NCI-H748 (cell line): ENCODE results near the gene BICRAL.
A peak's percentile ranks its signal among the peaks of the same experiment; 100 is the strongest.
"Not testable (repeated sequence)": the region's sequence is repeated elsewhere in the genome, so short reads cannot be mapped to it uniquely, and the experiment has no call there.

ENCODE experiments used
- DNase-seq: peaks from one replicate; lab custom pipeline; 2025; ENCODE audit not compliant: unreplicated experiment; lab: John Stamatoyannopoulos, UW

Gene BICRAL, protein sequence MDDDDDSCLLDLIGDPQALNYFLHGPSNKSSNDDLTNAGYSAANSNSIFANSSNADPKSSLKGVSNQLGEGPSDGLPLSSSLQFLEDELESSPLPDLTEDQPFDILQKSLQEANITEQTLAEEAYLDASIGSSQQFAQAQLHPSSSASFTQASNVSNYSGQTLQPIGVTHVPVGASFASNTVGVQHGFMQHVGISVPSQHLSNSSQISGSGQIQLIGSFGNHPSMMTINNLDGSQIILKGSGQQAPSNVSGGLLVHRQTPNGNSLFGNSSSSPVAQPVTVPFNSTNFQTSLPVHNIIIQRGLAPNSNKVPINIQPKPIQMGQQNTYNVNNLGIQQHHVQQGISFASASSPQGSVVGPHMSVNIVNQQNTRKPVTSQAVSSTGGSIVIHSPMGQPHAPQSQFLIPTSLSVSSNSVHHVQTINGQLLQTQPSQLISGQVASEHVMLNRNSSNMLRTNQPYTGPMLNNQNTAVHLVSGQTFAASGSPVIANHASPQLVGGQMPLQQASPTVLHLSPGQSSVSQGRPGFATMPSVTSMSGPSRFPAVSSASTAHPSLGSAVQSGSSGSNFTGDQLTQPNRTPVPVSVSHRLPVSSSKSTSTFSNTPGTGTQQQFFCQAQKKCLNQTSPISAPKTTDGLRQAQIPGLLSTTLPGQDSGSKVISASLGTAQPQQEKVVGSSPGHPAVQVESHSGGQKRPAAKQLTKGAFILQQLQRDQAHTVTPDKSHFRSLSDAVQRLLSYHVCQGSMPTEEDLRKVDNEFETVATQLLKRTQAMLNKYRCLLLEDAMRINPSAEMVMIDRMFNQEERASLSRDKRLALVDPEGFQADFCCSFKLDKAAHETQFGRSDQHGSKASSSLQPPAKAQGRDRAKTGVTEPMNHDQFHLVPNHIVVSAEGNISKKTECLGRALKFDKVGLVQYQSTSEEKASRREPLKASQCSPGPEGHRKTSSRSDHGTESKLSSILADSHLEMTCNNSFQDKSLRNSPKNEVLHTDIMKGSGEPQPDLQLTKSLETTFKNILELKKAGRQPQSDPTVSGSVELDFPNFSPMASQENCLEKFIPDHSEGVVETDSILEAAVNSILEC

DNA sequence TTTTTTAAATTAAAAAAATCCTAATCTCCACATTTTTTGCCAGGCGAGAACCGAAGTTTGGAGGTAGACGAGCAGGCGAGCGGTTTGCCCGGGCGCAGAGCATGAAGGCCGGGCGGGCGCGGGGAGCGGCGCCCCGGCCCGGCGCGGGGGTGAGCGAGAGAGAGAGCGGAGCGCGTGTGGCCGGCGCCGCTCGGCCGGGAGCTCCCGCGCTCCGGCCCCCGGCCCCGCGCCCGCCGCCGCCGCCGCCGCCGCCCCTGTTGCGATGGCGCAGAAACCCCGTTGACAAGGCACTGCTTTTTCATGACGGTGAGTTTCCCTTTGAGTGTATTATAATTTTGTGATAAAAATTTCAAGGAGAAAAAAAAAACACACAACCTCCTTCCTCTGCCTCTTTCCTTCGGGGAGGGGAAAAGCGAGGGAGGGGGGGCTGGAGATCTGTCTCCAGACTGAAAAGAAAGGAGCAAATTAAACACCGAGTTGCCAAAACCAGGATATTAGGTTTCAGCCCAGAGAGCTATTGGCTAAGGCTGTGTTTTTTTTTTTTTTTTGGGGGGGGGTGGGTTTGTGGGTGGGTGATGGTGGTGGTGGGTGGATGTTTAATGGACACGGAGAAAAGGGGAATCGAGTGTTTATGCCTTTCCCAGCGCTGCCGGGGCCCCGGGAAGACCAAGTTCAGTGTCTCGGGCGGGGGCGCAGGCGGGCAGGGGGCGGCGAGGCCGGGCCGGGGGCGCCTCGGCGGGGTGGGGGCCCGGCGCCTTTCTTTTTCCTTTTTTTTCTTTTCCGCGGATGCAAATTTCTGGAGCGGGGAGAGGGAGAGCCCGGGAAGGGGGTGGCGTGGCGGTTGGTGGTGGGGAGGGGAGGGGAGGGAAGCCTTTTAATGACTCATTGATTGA lies at the start of gene BICRAL:
TSS of gene BICRAL (plus strand) at position 257 of the 893 bp plus-strand sequence. CDS start 39,971 bp downstream, outside the sequence.
- peak; percentile 91 for DNase-seq

DNA sequence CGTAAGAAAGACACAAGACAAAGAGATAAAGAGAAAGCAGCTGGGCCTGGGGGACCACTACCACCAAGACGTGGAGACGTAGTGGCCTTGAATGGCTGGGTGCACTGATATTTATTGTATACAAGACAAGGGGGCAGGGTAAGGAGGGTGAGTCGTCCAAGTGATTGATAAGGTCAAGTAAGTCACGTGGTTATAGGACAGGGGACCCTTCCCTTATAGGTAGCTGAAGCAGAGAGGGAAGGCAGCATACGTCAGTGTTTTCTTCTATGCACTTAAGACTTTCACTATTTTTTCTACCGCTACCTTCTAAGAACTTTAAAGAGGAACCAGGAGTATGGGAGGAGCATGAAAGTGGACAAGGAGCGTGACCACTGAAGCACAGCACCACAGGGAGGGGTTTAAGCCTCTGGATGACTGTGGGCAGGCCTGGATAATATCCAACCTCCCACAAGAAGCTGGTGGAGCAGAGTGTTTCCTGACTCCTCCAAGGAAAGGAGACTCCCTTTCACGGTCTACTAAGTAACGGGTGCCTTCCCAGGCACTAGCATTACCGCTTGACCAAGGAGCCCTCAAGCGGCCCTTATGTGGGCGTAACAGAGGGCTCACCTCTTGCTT lies 47.9 kb upstream of the BICRAL start:
- DNase-seq: not testable (repeated sequence)

DNA sequence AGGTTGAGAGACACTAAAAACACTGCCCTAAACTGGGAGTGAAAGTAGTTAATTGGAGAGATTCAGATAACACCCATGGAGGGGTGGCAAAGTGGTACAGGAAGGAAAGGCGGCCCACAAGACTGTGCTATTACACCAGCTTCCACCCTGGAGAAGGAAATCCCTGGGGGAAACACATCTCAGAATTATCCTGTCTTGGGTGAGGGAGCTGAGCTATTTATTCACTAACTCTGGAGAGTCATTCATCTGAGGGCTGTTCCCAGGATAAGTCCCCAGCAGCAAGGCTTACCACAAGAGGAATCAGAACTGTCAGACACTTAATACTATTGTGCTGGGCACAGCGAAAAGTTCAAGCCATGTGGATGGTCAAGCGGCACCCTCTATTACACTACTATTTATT lies 45.9 kb upstream of the BICRAL start:
- no peak for DNase-seq

DNA sequence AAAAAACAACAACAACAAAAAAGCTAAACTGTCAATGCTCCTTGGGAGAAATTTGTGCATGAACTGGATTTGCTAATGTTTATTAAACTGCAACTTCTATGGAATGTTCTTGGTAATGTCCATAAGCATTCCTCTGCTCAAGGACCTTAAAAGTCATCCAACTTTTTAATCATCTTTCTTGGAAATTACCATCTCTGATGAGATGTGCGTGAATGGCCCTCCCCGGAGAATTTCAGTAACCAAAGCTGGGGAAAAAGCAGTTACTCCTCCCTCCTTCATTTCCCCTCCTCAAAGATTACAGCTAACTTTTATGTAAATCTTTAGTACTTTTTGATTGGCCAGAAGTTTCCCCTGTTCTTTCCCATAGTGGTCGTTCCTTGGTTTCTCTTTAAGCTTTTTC lies 41.1 kb upstream of the BICRAL start:
- DNase-seq: no peak

DNA sequence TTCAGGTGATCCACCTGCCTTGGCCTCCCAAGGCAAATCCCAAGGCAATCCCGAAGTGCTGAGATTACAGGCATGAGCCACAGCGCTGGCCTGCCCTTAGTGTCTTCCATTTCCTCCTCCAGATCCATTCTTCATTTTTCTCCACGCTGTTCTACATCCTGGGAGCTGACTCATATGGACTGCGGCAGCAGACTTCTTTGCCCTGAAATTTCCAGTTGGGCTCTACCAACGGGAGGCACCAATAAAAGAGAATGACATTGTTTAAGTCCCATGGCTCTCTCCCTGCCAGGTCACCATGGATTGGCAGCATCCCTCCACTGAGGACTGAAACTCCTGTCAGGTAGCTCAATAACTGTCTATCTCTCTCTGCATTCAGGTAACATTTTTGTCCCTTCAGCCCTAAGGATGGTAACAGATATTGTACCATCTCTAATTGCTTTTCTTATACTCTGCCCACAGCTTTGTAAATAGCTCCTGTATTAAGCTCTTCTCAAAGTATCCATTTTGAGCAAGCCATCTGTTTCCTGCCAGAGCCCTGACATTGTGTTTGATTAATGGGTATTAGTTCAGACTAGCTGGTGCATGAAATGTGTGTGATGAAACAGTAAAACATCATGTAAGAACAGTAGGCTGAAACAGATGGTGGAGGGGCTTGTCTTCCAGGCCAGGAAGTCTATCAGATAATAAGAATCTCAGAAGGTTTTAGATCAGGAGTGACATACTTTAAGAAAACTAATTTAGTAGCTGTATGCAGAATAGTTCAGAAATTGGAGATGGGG lies 39.5 kb upstream of the BICRAL start:
- peak; percentile 64 for DNase-seq

DNA sequence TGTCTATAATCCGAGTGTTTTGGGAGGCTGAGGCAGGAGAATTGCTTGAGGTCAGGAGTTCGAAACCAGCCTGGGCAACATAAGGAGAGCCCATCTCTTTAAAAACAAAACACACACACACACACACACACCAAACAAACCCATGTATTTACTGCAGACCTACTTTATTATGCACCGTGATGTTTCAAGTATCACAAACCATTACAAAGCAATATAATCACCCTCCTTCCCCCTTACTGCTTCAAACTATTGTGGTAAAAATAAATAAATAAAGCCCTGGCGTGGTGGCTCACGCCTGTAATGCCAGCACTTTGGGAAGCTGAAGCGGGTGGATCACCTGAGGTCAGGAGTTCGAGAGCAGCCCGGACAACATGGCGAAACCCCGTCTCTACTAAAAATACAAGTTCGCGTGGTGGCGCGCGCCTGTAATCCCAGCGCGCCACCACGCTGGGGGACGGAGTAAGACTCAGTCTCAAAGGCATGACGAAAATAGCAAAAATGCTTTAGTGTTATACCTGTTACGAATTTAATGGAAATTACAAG lies 37.4 kb upstream of the BICRAL start:
- no peak for DNase-seq

DNA sequence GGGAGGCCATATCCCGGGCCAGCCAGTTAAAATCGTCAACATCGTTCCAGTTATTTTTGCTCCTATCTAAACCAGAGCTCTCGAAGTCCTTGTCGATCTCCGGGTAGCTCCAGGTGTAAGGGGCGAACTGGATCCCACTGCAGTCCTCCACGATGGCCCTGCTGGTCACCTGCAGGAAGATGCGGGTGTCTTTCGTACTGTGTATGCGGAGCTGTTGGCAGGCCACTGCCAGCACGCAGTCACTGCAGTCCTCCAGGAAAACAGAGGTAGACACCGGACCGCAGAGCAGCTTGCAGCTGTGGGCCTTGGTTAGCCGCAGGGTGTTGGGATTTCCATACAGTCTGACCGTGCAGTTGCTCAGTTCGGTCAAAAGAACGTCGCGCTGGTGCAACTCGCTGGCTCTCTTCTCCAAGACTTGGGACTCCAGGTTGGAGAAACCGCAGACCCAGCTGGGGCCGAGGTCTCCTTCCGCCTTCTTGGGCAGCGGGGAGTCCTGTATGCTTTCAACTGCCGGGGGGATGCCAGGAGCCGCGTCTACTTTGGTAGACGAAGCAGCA lies 36.7 kb upstream of the BICRAL start:
- peak; percentile 54 for DNase-seq

DNA sequence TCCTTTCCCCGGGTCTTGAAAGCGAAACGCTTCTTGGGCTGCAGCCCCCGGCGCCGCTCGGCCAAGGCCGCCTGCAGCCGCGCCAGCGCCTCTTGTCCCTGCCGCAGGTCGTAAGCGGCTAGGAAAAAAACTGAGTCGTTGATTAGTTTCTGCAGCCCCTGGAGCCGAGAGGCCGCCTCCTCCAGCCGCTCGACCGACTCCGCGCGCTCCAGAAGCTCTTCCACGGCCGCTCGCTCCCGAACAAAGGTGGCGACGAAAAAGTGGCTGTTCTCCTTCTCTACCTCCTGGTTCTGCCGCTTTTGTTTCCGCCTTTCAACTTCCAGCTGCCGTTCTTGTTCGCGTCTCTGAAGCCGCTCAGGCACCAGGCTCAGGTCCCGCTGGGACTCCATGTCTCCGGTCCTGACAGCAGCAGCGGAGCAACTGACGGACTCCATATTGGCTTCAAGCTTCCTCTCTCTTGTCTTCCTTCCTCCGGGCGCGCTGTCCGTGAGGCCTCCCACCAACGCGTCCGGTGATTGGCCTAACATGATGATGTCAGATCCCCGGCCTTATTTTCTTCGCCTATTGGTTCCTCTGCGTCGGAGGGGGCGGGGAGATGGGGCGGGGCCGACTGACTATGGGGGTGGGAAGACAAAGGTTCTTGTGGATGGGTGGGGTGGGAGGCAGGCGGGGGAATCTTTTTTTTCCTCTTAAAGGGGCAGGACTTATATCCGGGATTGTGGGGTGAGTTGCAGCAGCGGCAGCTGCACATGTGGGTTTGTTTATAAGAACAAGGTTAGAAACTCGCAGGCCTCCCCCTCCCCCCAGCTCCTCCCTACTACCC lies 36.0 kb upstream of the BICRAL start, which contains the start of gene TBCC:
TSS of gene TBCC (minus strand) at position 464 of the 823 bp plus-strand sequence. CDS start at position 434, 30 bp downstream.
- DNase-seq: peak; percentile 99

DNA sequence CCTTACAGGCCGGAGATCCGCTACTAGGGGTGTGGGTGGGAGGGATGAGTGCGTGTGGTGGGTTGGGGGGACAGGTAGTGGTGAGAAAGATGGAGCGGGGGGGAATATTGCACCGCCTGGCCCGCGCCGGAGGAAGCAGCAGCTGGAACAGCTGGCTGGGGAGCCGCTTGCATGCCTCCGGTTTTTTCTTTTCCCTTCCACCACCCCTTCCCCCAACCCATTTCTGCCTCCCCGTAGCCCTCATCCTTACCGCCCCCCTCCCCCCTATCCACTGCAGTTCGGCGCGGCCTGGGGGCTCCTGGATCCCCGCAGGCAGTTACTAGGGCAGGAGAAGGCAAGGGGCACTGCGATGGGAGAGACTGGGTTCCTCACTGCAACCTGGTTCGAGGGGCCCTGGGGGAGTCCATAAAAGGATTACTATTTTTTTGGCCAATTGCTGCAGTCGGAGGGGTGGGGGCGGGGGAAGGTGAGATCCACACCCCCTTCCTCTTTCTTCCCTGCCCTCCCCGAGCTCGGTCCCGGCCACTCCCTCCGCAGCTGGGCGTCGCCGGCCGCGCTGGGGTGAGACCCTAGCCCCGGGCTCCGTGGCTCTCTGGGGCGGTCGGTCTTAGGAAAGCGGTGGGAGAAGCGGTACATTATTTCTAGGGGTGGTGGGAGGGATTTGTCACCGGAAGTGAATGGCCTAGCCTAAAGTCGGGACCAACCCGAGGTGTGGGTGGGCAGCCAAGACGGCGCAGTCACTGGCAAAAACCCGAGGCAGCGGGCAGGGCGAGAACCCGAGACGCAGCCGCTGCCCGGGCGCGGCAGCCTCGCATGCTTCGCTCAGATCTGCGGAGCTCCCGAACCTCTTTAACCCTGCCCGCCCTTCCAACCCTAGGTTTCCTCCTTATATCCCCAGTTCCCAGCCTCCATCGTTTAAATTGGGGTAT lies 35.1 kb upstream of the BICRAL start:
- DNase-seq: peak; percentile 98

DNA sequence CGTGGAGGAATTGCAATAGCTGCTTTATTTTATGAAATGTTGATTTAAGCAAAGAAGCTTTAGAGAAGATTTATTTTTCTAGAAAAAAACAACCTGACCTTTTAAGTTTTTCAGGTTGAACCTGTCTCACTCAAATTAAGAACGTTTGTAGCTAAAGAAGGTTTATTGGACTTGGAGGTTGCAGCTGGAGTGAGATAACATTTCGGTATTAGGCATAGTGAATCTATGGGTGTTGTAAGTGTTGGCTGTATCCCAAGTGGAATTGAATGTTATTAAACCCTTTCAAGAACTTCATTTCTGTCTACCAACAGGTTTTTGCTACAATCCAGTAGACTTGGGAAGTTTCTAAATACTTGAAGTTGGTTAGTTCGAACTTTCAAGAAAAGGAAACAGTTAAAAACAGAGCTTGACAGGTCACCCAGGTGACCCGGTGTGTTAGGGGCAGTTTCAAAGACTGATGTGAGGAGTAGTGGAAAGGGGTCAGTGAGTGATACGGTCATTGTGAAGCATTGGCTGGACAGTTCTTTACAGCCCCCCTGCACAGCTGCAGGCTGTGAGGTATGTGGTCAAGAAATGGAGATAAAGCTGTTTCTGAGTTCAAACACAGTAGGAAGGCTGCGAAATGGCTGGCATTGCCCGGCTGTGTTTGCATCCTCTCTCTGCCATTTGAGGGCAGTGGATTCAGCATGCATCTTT lies 33.5 kb upstream of the BICRAL start:
- no peak for DNase-seq

DNA sequence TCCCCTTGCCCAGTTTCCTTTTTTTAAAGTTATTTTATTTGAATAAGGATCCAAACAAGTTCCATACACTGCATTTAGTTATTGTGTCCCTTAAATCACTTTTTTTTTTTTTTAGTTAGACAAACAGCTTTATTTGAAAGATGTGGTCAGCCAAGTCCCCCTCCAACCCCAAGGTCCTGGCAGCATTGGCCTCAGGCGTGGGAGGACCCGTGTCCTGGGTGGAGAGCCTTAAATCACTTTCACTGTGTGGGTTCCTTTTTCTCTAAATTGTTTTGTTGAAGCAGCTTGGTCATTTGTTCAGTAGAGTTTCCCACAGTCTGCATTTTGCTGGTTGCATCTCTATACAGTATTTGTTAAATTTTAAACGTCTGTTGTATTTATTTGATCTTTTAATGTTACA lies 30.8 kb upstream of the BICRAL start:
- DNase-seq: no peak

DNA sequence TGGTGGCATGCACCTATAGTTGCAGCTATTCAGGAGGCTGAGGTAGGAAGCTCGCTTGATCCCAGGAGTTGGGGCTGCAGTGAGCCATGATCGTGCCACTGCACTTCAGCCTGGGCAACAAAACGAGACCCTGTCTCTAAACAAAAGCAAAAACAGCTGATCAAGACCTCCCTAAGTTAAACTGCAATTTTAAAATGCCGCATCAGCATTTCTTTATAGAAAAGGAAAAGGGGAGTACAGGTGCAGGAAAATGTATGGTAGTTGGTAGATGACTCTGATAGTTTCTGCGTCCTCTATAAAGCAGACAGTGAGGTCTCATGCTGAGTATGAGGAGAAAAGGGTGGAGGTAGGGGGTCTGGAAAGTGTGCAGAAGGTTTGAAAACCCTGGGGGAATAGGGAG lies 27.1 kb upstream of the BICRAL start:
- no peak for DNase-seq

DNA sequence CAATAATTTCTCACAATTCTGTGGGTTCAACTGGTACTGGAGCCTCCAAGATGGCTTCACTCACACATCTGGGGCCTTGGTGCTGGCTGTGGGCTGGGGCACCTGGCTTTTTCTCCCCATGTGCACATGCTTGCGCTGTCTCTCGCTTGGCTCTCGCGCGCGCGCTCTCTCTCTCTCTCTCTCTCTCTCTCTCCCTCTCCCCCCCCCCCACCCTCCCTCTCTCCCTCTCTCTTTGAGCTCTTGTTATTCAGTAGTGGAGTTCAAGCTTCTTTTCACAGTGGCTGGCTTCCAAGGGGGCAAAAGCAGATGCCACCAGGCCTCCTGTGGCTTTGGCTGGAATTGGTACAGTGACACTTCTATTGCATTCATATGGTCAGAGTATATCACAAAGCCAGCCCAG lies 25.1 kb upstream of the BICRAL start:
- no peak for DNase-seq

DNA sequence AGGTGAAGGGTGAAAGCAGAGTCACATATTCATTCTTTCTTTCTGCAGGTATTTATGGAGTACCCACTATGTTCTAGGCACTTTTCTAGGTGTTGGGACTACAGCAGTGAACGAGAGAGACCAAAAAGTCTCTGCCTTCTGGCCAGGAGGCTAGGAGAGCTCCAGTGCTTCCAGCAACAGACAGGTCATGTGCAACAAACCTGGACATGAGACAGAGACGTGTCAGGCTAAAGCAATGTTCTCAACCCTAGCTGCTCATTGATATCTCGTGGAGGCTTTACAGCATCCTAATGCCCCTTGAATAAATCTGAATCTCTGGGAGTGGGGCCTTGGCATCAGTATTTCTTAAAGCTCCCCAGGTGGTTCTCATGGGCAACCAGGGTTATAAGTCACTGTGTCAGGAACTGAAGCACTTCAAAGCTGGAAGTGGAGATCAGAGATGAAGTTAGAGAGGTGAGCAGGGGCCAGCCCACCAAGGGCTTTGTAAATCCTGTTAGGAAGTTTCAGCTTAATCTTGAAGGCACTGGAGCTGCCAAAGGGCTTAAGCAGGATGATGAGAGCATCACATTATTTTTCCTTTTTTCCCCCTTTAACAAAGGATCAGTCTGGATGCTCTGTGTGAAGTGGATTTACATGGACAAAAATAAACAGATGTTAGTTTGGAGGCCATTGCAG lies 23.0 kb upstream of the BICRAL start:
- DNase-seq: no peak

DNA sequence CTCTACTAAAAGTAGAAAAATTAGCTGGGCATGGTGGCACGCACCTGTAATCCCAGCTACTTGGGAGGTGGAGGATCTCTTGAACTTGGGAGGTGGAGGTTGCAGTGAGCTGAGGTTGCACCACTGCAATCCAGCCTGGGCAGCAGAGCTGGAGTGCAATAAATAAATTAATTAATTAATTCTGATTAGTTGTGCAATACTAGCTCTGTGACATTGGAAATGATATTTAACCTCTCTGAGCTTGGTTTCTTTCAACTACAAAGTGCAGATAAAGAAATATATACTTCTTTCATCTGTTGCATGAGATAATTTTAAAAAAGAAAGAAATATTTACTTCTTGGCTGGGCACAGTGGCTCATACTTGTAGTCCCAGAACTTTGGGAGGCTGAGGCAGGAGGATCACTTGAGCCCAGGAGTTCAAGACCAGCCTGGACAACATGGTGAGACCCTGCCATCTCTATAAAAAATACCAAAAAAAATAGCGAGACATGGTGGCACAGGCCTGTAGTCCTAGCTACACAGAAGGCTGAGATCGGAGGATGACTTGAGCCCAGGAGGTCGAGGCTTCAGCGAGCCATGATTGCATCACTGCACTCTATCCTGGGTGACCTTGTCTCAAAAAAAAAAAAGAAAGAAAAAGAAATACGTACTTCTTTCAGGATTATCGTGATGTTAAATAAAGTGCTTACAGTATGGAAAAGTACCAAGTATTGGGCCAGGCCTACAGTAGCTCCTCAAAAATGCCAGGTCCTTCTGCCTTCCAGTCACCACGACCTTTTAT lies 20.4 kb upstream of the BICRAL start:
- no peak for DNase-seq
